Panc1 (cell line): ENCODE data around the gene GHRHR. TPM values are rescaled to one million over a fixed set of nuclear protein-coding genes. Genes with fewer than 3 reads are reported as not detected.

Experiments
- ATAC-seq: fragments of 200-7000 bp; cut with Tn5 transposase; 2 replicates; pipeline ENCODE4 v1.9.1; 2020; ENCODE audit warnings: mild to moderate bottlenecking, moderate library complexity
- BruUV-seq: library from RNA; stranded (reverse); fragments of 400-500 nt; replicated peaks from 2 replicates; lab custom pipeline; 2021; lab: Mats Ljungman, UMichigan
- CTCF ChIA-PET: fragments of 300-600 bp; sonication (Branson Sonifier 250); formaldehyde crosslinking; loops from one replicate; lab custom pipeline; 2022; ENCODE audit warnings: antibody characterized with exemption; lab: Charles Lee
- POLR2A ChIA-PET: fragments of 300-600 bp; sonication (Branson Sonifier 250); formaldehyde crosslinking; loops from one replicate; lab custom pipeline; 2022; ENCODE audit warnings: antibody characterized with exemption; lab: Charles Lee
- DNase-seq: peaks from one replicate; pipeline ENCODE4 v3.0.0-alpha.2; 2010; ENCODE audit warnings: low read depth, low spot score
- H3K27ac ChIP-seq: 2 replicates; pipeline ENCODE4 v1.5.1; 2011; ENCODE audit warnings: mild to moderate bottlenecking, low read length, inconsistent platforms
- H3K27me3 ChIP-seq: fragments of 200-500 bp; sonication (Bioruptor generic); 2 replicates; pipeline ENCODE4 v1.6.0; 2014; ENCODE audit warnings: low read length, inconsistent platforms; ENCODE audit not compliant: control insufficient read depth, insufficient read depth
- H3K36me3 ChIP-seq: fragments of 200-500 bp; sonication (Bioruptor generic); 2 replicates; pipeline ENCODE4 v1.5.1; 2014; ENCODE audit warnings: inconsistent platforms, mild to moderate bottlenecking, low read length, moderate library complexity; ENCODE audit not compliant: control insufficient read depth, insufficient read depth
- H3K4me1 ChIP-seq: 2 replicates; pipeline ENCODE4 v1.5.1; 2011; ENCODE audit warnings: inconsistent platforms, mild to moderate bottlenecking, low read length, moderate library complexity; ENCODE audit not compliant: control insufficient read depth, insufficient read depth
- H3K4me3 ChIP-seq, 2 experiments: 2 replicates each; pipeline ENCODE4 v1.5.1; 2011 to 2012; ENCODE audit warnings: low read depth in 2 of 2, low read length in 2 of 2, mild to moderate bottlenecking in 2 of 2, inconsistent platforms in 1 of 2, moderate library complexity in 1 of 2
- H3K9me3 ChIP-seq: fragments of 200-500 bp; sonication (Bioruptor generic); 2 replicates; pipeline ENCODE4 v1.5.1; 2014; ENCODE audit warnings: low read depth, mild to moderate bottlenecking, inconsistent platforms, low read length, moderate library complexity; ENCODE audit not compliant: control insufficient read depth, insufficient read depth
- CTCF ChIP-seq: fragments of 450-650 bp; IDR thresholded peaks from 2 replicates; pipeline ENCODE4 v1.5.1; 2017; ENCODE audit warnings: mild to moderate bottlenecking
- POLR2AphosphoS5 ChIP-seq: IDR thresholded peaks from 2 replicates; pipeline ENCODE4 v1.6.1; 2012; ENCODE audit warnings: mild to moderate bottlenecking, low read depth, low read length, moderate library complexity
- REST ChIP-seq, 2 experiments: IDR thresholded peaks; 2 replicates each; pipeline ENCODE4 v1.6.1; 2011 to 2012; ENCODE audit warnings: low read depth in 2 of 2, control low read depth in 1 of 2, low read length in 1 of 2, mild to moderate bottlenecking in 1 of 2, moderate library complexity in 1 of 2; ENCODE audit not compliant: insufficient read depth in 1 of 2
- SIN3A ChIP-seq: IDR thresholded peaks from 2 replicates; pipeline ENCODE4 v1.6.1; 2012; ENCODE audit warnings: low read depth, mild to moderate bottlenecking, low read length, moderate library complexity, borderline replicate concordance; ENCODE audit not compliant: insufficient read depth
- TCF7L2 ChIP-seq: IDR thresholded peaks from 2 replicates; pipeline ENCODE4 v1.6.1; 2011; ENCODE audit warnings: mild to moderate bottlenecking, low read depth, low read length, inconsistent platforms
- in situ Hi-C: cut with HindIII; loops from 2 replicates; pipeline ENCODE4 v1.10.0; 2016; ENCODE audit warnings: low sequenced_read_pairs, low pct_unique_long_range_greater_than_20kb
- intact Hi-C: fragments of 100-400 bp; cut with micrococcal nuclease; formaldehyde crosslinking; loops from one replicate; pipeline ENCODE4 v1.10.0; 2022; ENCODE audit not compliant: unreplicated experiment
- total RNA-seq: library from RNA; stranded (reverse); gene quantifications from one replicate; pipeline ENCODE4 v1.2.1, GENCODE V29; 2021; ENCODE audit not compliant: unreplicated experiment

The GHRHR gene
- total RNA-seq, 1 experiment from 2014 or later, result not detected

- Histone ChIP-seq H3K27ac (no peak overlapping the region), H3K4me1 (no peaks in the 10 kb centered on the region), H3K9me3 (no peaks in the 10 kb centered on the region), H3K36me3 (no peaks in the 10 kb centered on the region), H3K4me3 (no peak overlapping the region), H3K27me3 (peaks cover 3% of the 10 kb centered on the region)
- TF ChIP-seq POLR2AphosphoS5, result no peak
- TF ChIP-seq CTCF, result no peak
- TF ChIP-seq REST (IDR thresholded peaks at IDR 0.05; ENCODE audit: insufficient read depth in 1 of 2, low read depth in 2 of 2, low read length in 1 of 2), result no peak
- no peak for TF ChIP-seq SIN3A
- BruUV-seq, result no TSS peak
- ATAC-seq (no peak), DNase-seq (no peak)
- ChIA-PET CTCF (interaction anchor here (1.0 to 1.1 kb wide), 2 partner anchors 43 to 161 kb away, joined by 3 read pairs; no protein-coding TSS in a partner anchor), POLR2A (no interaction called here)
- intact Hi-C loops, result loop anchor here (5.0 kb wide), 1 partner anchor 187 kb away; no protein-coding TSS in a partner anchor
- in situ Hi-C loops, result no loop called here
Measured at GRCh38 chr7:30934732-30935568, 28.8 kb upstream of the GHRHR start.

GRCh38 chr7:30935569-30935877, 28.2 kb upstream of the GHRHR start:
- CTCF ChIA-PET, result interaction anchor here (1.1 kb wide), 1 partner anchor 43 kb away, joined by 3 read pairs; no protein-coding TSS in a partner anchor
- H3K9me3 ChIP-seq, result no peaks in the 10 kb centered on the region
- no peaks in the 10 kb centered on the region for H3K4me1 ChIP-seq
- BruUV-seq, result no TSS peak
- no peaks in the 10 kb centered on the region for H3K36me3 ChIP-seq
- intact Hi-C loops (loop anchor here (5.0 kb wide), 1 partner anchor 187 kb away; no protein-coding TSS in a partner anchor), in situ Hi-C loops (no loop called here)
- ATAC-seq, result no peak
- POLR2A ChIA-PET, result no interaction called here
- DNase-seq, result no peak
- no peak overlapping the region for H3K27ac ChIP-seq
- no peak overlapping the region for H3K4me3 ChIP-seq
- H3K27me3 ChIP-seq, result peaks cover 8% of the 10 kb centered on the region
- TF ChIP-seq CTCF (no peak), SIN3A (no peak), POLR2AphosphoS5 (no peak), REST (IDR thresholded peaks at IDR 0.05; ENCODE audit: insufficient read depth in 1 of 2, low read depth in 2 of 2, low read length in 1 of 2) (no peak), TCF7L2 (no peak)
